Measurements from ENCODE around the gene ZNF396. TPM values are rescaled to one million over a fixed set of nuclear protein-coding genes. Genes with fewer than 3 reads are reported as not detected.

The ZNF396 gene
- total and polyA plus RNA-seq, 9 of the 15 experiments (the other 6 are each of a cell fraction or from before 2014, with no cell fraction given), result 0.73 to 2.3 (median 1.9) TPM

GRCh38 chr18:35371412-35372195 lies 5.5 kb downstream of the ZNF396 start:
- Histone ChIP-seq H3K27me3 (ENCODE audit: control insufficient read depth in 2 of 2, insufficient read depth in 2 of 2, low read length in 2 of 2) (no peaks in the 10 kb centered on the region), H3K79me2 (ENCODE audit: control insufficient read depth, insufficient read depth, low read length) (no peaks in the 10 kb centered on the region), H2AFZ (ENCODE audit: low read depth, low read length) (no peak overlapping the region), H4K20me1 (replicated peaks; ENCODE audit: control insufficient read depth, insufficient read depth, low read length) (no peaks in the 10 kb centered on the region), H3K9me3 (replicated peaks; ENCODE audit: control insufficient read depth, insufficient read depth, low read depth, low read length) (no peaks in the 10 kb centered on the region), H3K4me3 (no peak overlapping the region), H3K27ac (ENCODE audit: extremely low read depth, low read depth, low read length) (no peak overlapping the region), H3K4me1 (replicated peaks in 1 of 2; ENCODE audit: control insufficient read depth in 2 of 2, insufficient read depth in 2 of 2, low read length in 2 of 2) (peaks cover 4 to 5% of the 10 kb centered on the region in 2 experiments; a peak in 3 of 5 replicates), H3K9me1 (ENCODE audit: control insufficient read depth, insufficient read depth, low read length) (no peaks in the 10 kb centered on the region), H3K9ac (ENCODE audit: insufficient read depth in 1 of 2, low read depth in 2 of 2, low read length in 2 of 2) (no peak overlapping the region), H3K4me2 (ENCODE audit: insufficient read depth, low read length) (no peak overlapping the region), H3K36me3 (ENCODE audit: control insufficient read depth, insufficient read depth, low read length) (no peaks in the 10 kb centered on the region)
- ATAC-seq (no peak), FAIRE-seq (no peak), DNase-seq (ENCODE audit: extremely low read depth in 1 of 4, low spot score in 3 of 4) (no peak)
- BruUV-seq (replicated peaks), result no TSS peak
- POLR2A ChIA-PET, result no interaction called here
- WGBS (ENCODE audit: insufficient coverage, low coverage, missing lambda C conversion rate), result 5% methylated on average over 1 of the region's 1 CpG
- CTCF ChIA-PET (ENCODE audit: low intra/inter-chr PET ratio), result no interaction called here
- TF ChIP-seq C11orf30 (IDR thresholded peaks at IDR 0.05; ENCODE audit: low read depth) (peak; percentile 64; the same call in 1 of the 2 replicates), MLLT1 (IDR thresholded peaks at IDR 0.05) (no peak), MAFK (IDR thresholded peaks at IDR 0.05; ENCODE audit: low read length) (peak; percentile 54; the same call in 1 of the 2 replicates), ZNF316 (IDR thresholded peaks at IDR 0.05) (peak; percentile 72), MAFF (IDR thresholded peaks at IDR 0.05; ENCODE audit: low read length) (peak; percentile 67)
- in situ Hi-C loops (cut with MboI), result no loop called here
- intact Hi-C loops (cut with micrococcal nuclease), result loop anchor here (10.0 kb wide), 1 partner anchor 507 kb away; no protein-coding TSS in a partner anchor

All from K562 (cell line).